ENCODE data around the gene RNF123.

Gene RNF123

DNA sequence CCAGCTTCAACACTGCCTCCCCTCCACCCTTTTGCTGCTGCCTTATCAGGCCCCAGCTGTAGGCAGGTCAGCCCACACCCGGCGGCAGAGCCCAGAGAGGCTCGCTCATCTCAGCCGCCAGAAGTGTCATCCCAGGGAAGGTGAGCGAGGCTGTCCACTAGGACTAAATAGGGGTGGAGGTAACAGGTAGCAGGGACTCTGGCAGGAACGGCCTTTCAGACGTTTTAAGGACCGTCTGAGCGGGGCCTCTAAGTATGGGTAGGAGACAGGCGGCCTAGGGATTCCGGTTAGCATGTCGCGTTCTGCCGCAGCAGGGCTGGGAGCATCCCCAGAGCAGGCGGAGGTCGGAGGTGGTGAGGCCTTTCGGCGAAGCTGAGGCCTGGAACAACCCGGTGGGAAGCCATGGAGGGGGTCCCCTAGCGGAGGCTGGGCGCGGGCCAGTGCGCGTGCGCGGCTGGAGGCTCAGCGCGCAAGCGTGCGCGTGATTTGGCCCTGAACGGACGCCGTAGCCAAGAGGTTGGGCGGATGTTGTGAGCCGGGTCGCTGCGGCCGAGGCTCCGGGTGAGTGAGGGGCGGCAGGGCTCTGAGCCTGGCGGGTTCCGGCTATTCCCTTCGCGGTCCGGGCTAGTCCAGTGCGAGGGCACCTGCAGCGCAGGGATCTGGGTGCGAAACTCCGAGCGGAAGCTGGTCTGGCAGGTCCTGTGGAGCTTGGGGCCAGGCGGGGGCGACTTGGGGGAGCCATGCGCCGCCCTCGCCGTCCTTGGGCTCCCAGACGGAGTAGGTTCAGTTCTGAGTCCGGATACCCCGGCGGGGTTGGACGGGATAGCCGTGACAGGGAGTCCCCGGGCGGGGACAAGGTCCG, at the start of gene RNF123, which contains the start of gene MST1:
TSS of gene RNF123 (plus strand) at position 512 of the 862 bp plus-strand sequence. CDS start 1,609 bp downstream, outside the sequence.
TSS of gene MST1 (minus strand) at position 429 of the 862 bp plus-strand sequence. CDS start 783 bp downstream, outside the sequence.
- no peak for DNase-seq

GRCh38 chr3:49641292-49641691, 48.1 kb upstream of the RNF123 start:
- no peak for DNase-seq

- DNase-seq = no peak
Observed at GRCh38 chr3:49641921-49642707, 47.2 kb upstream of the RNF123 start.

DNA sequence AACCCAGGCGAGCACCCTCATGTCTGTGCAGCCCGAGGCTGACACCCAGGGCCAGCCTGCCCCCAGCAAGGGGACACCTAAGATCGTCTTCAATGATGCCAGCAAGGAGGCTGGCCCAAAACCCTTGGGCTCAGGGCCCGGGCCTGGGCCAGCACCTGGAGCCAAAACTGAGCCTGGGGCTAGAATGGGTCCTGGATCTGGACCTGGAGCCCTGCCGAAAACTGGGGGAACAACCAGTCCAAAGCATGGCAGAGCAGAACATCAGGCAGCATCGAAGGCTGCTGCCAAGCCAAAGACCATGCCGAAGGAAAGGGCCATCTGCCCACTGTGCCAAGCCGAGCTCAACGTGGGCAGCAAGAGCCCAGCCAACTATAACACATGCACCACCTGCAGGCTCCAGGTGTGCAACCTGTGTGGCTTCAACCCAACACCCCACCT, 46.6 kb upstream of the RNF123 start:
- DNase-seq = no peak

DNA sequence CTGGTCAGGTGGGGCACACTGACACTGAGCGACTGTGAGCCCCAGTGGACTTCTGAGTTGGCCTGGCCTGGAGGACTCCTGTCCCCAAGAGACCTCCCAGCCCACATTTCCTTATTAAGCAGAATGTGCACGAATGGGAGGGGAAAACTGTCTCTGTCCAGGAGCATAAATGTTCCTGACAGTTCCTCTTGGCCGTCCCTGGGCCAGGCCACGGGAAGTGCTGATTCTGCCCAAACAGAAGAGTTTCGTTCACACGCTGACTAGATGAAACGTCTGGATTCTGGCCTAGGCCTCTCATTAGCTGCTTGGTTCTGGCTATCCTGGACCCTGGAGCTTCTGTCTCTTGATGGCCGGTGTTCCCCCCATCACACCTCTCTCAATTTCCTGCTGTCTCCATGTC, 44.7 kb upstream of the RNF123 start:
- DNase-seq = no peak

GRCh38 chr3:49646236-49646635, 43.1 kb upstream of the RNF123 start:
- DNase-seq = no peak

DNA sequence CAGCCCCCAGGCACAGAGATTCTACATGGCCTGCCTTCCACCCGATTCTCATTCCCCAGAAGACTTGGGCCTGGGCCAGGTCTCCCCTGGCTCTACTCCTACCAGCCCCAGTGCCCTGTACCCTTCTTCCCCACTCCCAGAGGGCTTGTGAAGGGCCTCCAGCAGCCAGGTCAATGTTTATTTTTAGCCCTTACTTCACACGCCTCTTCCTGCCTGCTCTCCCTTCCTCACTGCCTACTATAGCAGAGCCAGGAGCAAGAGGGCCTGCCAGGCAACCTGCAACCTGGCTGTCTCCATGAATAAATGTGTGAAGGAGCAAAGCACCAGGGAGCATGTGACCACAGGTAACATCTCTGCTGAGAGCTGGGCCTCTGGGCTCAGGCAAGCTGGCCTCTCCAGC, 41.6 kb upstream of the RNF123 start:
- peak in 2 of 3 experiments; percentile 1 to 19 for DNase-seq

GRCh38 chr3:49648354-49649019, 40.9 kb upstream of the RNF123 start:
- DNase-seq = no peak

DNA sequence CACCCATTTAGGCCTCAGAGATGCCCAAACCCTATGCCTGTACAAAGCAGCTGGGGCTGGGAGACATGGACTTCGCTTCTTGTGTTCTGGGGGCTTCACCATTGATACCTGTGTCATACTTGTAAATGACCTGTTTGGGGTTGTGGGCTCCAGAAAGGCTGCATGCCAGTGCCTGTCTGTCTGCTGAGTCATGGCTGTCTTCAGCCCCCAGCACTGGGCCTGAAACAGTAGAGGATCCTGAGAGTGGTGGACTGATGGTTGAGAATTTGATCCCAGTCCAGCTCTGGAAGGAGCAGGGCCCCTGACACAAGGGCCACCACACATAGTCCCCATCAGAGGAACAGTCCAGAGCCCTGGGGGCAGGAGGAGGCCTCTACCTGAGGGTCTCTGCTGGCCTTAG, 39.8 kb upstream of the RNF123 start:
- no peak for DNase-seq

GRCh38 chr3:49650177-49650576, 39.2 kb upstream of the RNF123 start:
- no peak for DNase-seq

DNA sequence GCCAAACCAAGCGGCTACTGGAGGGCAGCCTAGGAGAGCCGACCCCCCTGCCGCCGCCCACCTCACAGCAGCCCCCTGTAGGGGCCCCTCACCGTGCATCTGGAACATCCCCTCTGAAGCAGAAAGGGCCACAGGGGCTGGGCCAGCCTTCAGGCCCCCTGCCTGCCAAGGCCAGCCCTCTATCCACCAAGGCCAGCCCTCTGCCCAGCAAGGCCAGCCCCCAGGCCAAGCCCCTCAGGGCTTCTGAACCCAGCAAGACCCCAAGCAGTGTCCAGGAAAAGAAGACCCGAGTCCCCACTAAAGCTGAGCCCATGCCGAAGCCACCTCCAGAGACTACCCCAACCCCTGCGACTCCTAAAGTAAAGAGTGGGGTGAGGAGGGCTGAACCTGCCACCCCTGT, 38.7 kb upstream of the RNF123 start:
- no peak for DNase-seq

DNA sequence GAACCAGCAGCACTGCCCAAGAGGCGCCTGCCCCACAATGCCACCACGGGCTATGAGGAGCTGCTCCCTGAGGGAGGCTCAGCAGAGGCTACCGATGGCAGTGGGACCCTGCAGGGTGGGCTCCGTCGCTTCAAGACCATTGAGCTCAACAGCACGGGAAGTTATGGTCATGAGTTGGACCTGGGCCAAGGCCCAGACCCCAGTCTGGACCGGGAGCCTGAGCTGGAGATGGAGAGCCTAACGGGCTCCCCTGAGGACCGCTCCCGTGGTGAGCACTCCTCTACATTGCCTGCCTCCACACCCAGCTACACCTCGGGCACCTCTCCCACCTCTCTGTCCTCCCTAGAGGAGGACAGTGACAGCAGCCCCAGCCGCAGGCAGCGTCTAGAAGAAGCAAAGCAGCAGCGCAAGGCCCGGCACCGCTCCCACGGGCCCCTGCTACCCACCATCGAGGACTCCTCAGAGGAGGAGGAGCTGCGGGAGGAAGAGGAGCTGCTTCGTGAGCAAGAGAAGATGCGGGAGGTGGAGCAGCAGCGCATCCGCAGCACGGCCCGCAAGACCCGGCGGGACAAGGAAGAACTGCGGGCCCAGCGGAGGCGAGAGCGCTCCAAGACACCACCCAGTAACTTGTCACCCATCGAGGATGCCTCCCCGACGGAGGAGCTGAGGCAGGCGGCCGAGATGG, 37.0 kb upstream of the RNF123 start:
- DNase-seq = no peak

- DNase-seq = no peak
Observed at GRCh38 chr3:49652903-49653415, 36.4 kb upstream of the RNF123 start.

- no peak for DNase-seq
Observed at GRCh38 chr3:49653621-49654020, 35.7 kb upstream of the RNF123 start.

- DNase-seq = no peak
Observed at GRCh38 chr3:49654176-49654825, 35.1 kb upstream of the RNF123 start.

DNA sequence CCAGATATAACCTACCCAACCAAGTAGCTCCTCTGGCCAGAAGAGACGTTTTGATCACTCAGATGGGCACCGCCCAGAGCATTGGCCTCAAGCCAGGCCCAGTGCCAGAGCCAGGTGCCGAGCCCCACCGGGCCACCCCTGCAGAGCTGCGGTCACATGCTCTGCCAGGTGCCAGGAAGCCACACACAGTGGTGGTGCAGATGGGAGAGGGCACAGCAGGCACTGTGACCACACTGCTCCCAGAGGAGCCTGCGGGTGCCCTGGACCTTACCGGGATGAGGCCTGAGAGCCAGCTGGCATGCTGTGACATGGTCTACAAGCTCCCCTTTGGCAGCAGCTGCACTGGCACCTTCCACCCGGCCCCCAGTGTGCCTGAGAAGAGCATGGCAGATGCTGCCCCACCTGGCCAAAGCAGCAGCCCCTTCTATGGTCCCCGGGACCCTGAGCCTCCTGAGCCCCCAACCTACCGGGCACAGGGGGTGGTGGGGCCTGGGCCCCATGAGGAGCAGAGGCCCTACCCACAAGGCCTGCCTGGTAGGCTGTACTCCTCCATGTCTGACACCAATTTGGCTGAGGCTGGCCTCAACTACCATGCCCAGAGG, 34.3 kb upstream of the RNF123 start:
- peak in 2 of 3 experiments; percentile 53 to 75 for DNase-seq

DNA sequence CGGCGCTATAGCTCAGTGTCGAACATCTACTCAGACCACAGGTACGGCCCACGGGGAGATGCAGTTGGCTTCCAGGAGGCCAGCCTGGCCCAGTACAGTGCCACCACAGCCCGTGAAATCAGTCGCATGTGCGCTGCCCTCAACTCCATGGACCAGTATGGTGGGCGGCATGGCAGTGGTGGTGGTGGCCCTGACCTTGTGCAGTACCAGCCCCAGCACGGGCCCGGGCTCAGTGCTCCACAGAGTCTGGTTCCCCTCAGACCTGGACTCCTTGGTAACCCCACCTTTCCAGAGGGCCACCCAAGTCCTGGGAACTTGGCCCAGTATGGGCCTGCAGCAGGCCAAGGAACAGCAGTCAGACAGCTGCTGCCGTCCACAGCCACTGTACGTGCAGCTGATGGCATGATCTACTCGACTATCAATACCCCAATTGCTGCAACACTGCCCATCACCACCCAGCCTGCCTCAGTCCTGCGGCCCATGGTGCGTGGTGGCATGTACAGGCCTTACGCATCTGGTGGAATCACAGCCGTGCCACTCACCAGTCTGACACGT, 33.5 kb upstream of the RNF123 start:
- DNase-seq = no peak

DNA sequence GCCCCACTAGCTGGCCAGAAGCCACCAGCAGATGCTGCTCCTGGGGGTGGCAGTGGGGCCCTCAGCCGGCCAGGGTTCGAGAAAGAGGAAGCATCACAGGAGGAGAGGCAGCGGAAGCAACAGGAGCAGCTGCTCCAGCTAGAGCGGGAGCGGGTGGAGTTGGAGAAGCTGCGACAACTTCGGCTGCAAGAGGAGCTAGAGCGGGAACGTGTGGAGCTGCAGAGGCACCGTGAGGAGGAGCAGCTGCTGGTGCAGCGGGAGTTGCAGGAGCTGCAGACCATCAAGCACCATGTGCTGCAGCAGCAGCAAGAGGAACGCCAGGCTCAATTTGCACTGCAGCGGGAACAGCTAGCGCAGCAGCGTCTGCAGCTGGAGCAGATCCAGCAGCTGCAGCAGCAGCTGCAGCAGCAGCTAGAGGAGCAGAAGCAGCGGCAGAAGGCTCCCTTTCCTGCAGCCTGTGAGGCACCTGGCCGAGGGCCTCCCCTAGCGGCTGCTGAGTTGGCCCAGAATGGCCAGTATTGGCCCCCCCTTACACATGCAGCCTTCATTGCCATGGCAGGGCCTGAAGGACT, 32.7 kb upstream of the RNF123 start:
- DNase-seq = no peak

GRCh38 chr3:49657208-49657915, 32.0 kb upstream of the RNF123 start:
- DNase-seq = no peak

- no peak for DNase-seq
Observed at GRCh38 chr3:49658711-49659110, 30.6 kb upstream of the RNF123 start.

Measured in NCI-H1417 (cell line).